ENCODE results near the gene RTTN. TPM values are rescaled to one million over a fixed set of nuclear protein-coding genes. Genes with fewer than 3 reads are reported as not detected.

RTTN gene
- total and polyA plus RNA-seq, 2 donors = 5.1 to 60.5 TPM

DNA sequence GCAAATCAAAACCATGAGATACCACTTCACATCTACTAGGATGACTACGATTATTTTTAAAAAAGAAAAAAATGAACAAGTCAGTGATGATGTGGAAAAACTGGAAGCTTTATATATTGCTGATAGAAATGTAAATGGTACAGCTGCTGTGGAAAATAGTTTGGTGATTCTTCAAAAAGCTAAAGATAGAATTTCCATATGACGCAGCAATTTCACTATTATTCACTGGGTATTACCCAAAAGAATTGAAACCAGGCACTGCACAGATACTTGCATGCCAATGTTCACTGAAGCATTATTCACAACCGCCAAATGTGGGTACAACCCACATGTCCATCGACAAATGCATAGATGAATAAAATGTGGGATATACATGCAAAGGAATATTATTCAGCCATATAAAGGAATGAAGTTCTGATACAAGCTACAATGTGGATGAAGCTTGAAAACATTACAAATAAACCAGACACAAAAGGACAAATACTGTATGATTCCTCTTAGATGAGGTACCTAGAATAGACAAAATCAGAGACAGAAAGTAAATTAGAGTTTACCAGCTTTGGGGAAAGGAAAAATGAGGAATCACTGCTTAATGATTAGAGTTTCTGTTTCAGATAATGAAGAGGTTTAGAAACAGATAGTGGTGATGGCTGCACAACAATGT lies 11.1 kb downstream of the RTTN start:
- no peak for DNase-seq (ENCODE audit: extremely low spot score)
- no peaks in the 10 kb centered on the region for H3K36me3 ChIP-seq (ENCODE audit: insufficient read depth)
- H3K27ac ChIP-seq (ENCODE audit: low read depth) = no peak overlapping the region
- H3K4me1 ChIP-seq (ENCODE audit: insufficient read depth) = no peaks in the 10 kb centered on the region
- H3K4me3 ChIP-seq (ENCODE audit: low read depth, low read length) = no peak overlapping the region
- WGBS = 90% methylated on average over 4 of the region's 4 CpGs

DNA sequence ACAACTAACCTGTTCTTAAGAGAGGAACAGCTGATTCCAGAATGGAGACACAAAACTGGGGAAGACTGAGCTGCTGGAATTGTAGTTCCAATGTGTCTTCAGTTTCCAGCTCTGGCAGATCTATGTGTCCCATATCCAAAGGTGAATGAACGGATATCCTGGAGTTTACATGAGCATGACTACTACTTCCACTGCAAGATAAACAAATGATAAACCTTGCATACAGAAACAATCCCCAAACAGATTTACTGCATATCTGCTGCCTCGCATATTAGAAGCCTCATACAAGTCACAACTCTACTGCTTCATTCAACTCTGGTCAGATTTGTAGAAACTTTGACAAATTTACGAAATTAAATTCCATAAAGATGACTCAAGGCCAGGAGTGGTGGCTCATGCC lies 15.0 kb downstream of the RTTN start:
- Histone ChIP-seq H3K27ac (ENCODE audit: low read depth) (no peak overlapping the region), H3K4me3 (ENCODE audit: low read depth, low read length) (no peak overlapping the region), H3K36me3 (ENCODE audit: insufficient read depth) (no peaks in the 10 kb centered on the region), H3K4me1 (ENCODE audit: insufficient read depth) (no peaks in the 10 kb centered on the region)
- WGBS = 66% methylated on average over 3 of the region's 3 CpGs
- no peak for DNase-seq (ENCODE audit: extremely low spot score)

GRCh38 chr18:70188113-70188512 lies 17.4 kb downstream of the RTTN start:
- Histone ChIP-seq H3K4me1 (ENCODE audit: insufficient read depth) (no peaks in the 10 kb centered on the region), H3K27ac (ENCODE audit: low read depth) (no peak overlapping the region), H3K4me3 (ENCODE audit: low read depth, low read length) (no peak overlapping the region), H3K36me3 (ENCODE audit: insufficient read depth) (no peaks in the 10 kb centered on the region)
- no peak for DNase-seq (ENCODE audit: extremely low spot score)

- WGBS = 95% methylated on average over 2 of the region's 2 CpGs
Observed at GRCh38 chr18:70183441-70183840, 22.0 kb downstream of the RTTN start.

GRCh38 chr18:70182548-70182947 lies 22.9 kb downstream of the RTTN start:
- DNase-seq (ENCODE audit: extremely low spot score) = no peak
- no peaks in the 10 kb centered on the region for H3K36me3 ChIP-seq (ENCODE audit: insufficient read depth)
- H3K4me3 ChIP-seq (ENCODE audit: low read depth, low read length) = no peak overlapping the region
- no peak overlapping the region for H3K27ac ChIP-seq (ENCODE audit: low read depth)
- no peaks in the 10 kb centered on the region for H3K4me1 ChIP-seq (ENCODE audit: insufficient read depth)

More at GRCh38 chr18:70183441-70183840, 22.0 kb downstream of the RTTN start:
- no peak for DNase-seq (ENCODE audit: extremely low spot score)
- H3K27ac ChIP-seq (ENCODE audit: low read depth) = no peak overlapping the region
- no peaks in the 10 kb centered on the region for H3K36me3 ChIP-seq (ENCODE audit: insufficient read depth)
- H3K4me3 ChIP-seq (ENCODE audit: low read depth, low read length) = no peak overlapping the region
- no peaks in the 10 kb centered on the region for H3K4me1 ChIP-seq (ENCODE audit: insufficient read depth)

DNA sequence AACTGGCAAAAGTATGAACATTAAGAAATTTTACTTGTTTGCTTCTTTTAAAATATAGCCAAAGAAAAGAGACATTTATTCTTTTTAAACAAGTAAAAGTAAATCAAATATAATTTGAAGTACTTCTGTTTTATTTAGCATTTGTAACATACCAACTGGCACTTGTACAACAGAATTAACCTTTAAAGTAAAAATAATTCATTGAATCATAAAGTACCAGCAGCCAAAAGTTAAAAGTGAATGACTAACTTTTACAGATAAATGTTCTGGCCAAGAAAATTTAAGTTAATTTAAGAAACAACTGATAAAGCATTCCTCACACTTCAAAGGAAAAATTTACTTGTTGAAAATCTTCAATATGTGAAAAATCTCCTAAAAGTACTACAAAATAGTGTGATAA lies 23.8 kb downstream of the RTTN start:
- no peak overlapping the region for H3K4me3 ChIP-seq (ENCODE audit: low read depth, low read length)
- DNase-seq (ENCODE audit: extremely low spot score) = no peak
- no peak overlapping the region for H3K27ac ChIP-seq (ENCODE audit: low read depth)
- no peaks in the 10 kb centered on the region for H3K36me3 ChIP-seq (ENCODE audit: insufficient read depth)
- no peaks in the 10 kb centered on the region for H3K4me1 ChIP-seq (ENCODE audit: insufficient read depth)

- H3K36me3 ChIP-seq (ENCODE audit: insufficient read depth) = no peaks in the 10 kb centered on the region
- DNase-seq (ENCODE audit: extremely low spot score) = no peak
- no peaks in the 10 kb centered on the region for H3K4me1 ChIP-seq (ENCODE audit: insufficient read depth)
- WGBS = 78% methylated on average over 1 of the region's 1 CpG
- no peak overlapping the region for H3K27ac ChIP-seq (ENCODE audit: low read depth)
- H3K4me3 ChIP-seq (ENCODE audit: low read depth, low read length) = no peak overlapping the region
Observed at GRCh38 chr18:70181015-70181414, 24.5 kb downstream of the RTTN start.

DNA sequence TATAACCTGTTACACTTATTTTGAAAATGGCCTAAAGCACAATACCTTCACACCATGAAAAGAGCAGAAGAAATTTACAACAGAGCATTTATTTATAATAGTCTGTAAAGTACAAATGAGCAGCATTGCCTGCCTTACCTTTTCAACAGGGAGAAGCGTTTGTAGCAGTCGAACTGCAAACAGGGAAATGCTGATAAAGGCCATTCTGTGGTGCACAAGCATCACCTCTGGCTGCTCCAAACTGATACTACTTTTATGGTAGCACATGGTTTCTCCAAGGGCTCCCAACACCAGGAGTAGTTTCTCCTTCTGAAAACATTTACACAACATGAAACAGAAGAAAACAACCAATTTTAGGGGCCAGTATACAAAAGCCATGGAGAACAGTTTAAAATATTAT lies 28.9 kb downstream of the RTTN start:
- no peak for DNase-seq (ENCODE audit: extremely low spot score)
- Histone ChIP-seq H3K36me3 (ENCODE audit: insufficient read depth) (no peaks in the 10 kb centered on the region), H3K4me1 (ENCODE audit: insufficient read depth) (no peaks in the 10 kb centered on the region), H3K4me3 (ENCODE audit: low read depth, low read length) (no peak overlapping the region), H3K27ac (ENCODE audit: low read depth) (no peak overlapping the region)
- 81% methylated on average over 2 of the region's 2 CpGs for WGBS

- WGBS = 97% methylated on average over 2 of the region's 2 CpGs
Observed at GRCh38 chr18:70175216-70175615, 30.3 kb downstream of the RTTN start.

DNA sequence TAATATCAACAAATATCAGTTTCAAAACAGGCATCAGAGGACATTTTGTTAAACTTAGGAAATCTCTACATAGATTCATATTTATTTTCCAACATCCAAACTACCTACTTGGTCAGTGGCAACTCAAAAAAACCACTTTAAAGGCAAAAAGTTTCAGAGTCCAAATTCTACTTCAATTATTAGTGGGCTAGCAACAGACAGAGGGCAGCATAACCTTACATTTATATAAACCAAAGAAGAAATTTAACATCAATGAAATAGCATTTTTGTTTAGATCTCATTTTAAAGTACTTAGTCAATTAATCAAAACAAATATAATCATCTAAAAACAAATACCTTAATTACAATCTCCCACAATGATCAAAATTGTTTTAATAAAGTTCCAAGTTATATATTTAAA lies 33.3 kb downstream of the RTTN start:
- no peaks in the 10 kb centered on the region for H3K4me1 ChIP-seq (ENCODE audit: insufficient read depth)
- no peak for DNase-seq (ENCODE audit: extremely low spot score)
- no peak overlapping the region for H3K4me3 ChIP-seq (ENCODE audit: low read depth, low read length)
- H3K27ac ChIP-seq (ENCODE audit: low read depth) = no peak overlapping the region
- no peaks in the 10 kb centered on the region for H3K36me3 ChIP-seq (ENCODE audit: insufficient read depth)

More at GRCh38 chr18:70175216-70175615, 30.3 kb downstream of the RTTN start:
- no peak overlapping the region for H3K4me3 ChIP-seq (ENCODE audit: low read depth, low read length)
- no peaks in the 10 kb centered on the region for H3K4me1 ChIP-seq (ENCODE audit: insufficient read depth)
- H3K27ac ChIP-seq (ENCODE audit: low read depth) = no peak overlapping the region
- no peak for DNase-seq (ENCODE audit: extremely low spot score)
- H3K36me3 ChIP-seq (ENCODE audit: insufficient read depth) = no peaks in the 10 kb centered on the region

DNA sequence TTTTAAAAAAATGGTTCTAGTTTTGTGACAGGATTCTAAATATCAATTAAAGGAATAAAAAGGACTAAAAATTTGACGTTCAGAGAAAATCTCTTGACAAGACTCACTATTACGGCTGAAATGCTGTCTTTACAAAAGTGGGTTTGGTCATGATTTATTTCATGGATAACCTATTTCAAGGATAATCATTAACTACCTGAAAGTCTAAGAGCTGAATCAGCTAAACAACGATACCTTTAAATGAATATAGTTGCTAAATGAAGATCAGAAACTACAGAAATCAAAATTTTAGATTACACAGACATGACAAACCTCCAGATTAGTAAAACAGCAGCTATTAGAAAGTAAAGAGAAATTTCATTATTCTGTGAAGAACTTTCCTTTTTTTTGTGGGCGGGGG lies 35.7 kb downstream of the RTTN start:
- Histone ChIP-seq H3K4me3 (ENCODE audit: low read depth, low read length) (no peak overlapping the region), H3K27ac (ENCODE audit: low read depth) (no peak overlapping the region), H3K4me1 (ENCODE audit: insufficient read depth) (no peaks in the 10 kb centered on the region), H3K36me3 (ENCODE audit: insufficient read depth) (no peaks in the 10 kb centered on the region)
- WGBS = 90% methylated on average over 4 of the region's 4 CpGs
- DNase-seq (ENCODE audit: extremely low spot score) = no peak

GRCh38 chr18:70166668-70167067 lies 38.8 kb downstream of the RTTN start:
- Histone ChIP-seq H3K4me3 (ENCODE audit: low read depth, low read length) (no peak overlapping the region), H3K4me1 (ENCODE audit: insufficient read depth) (no peaks in the 10 kb centered on the region), H3K36me3 (ENCODE audit: insufficient read depth) (peaks cover 2% of the 10 kb centered on the region), H3K27ac (ENCODE audit: low read depth) (no peak overlapping the region)
- no peak for DNase-seq (ENCODE audit: extremely low spot score)
- WGBS = 32% methylated on average over 3 of the region's 3 CpGs

GRCh38 chr18:70165936-70166335 lies 39.6 kb downstream of the RTTN start:
- Histone ChIP-seq H3K4me3 (ENCODE audit: low read depth, low read length) (no peak overlapping the region), H3K36me3 (ENCODE audit: insufficient read depth) (peaks cover 2% of the 10 kb centered on the region), H3K4me1 (ENCODE audit: insufficient read depth) (no peaks in the 10 kb centered on the region), H3K27ac (ENCODE audit: low read depth) (no peak overlapping the region)
- DNase-seq (ENCODE audit: extremely low spot score) = no peak
- 88% methylated on average over 3 of the region's 3 CpGs for WGBS

GRCh38 chr18:70160073-70160678 lies 45.3 kb downstream of the RTTN start:
- no peak overlapping the region for H3K27ac ChIP-seq (ENCODE audit: low read depth)
- WGBS = 92% methylated on average over 1 of the region's 1 CpG
- no peak overlapping the region for H3K4me3 ChIP-seq (ENCODE audit: low read depth, low read length)
- DNase-seq (ENCODE audit: extremely low spot score) = no peak
- peaks cover 2% of the 10 kb centered on the region for H3K36me3 ChIP-seq (ENCODE audit: insufficient read depth)
- H3K4me1 ChIP-seq (ENCODE audit: insufficient read depth) = no peaks in the 10 kb centered on the region

All from urinary bladder (tissue), 4 donors.